ENCODE data around the gene COL19A1.
"Not testable (repeated sequence)": the region's sequence is repeated elsewhere in the genome, so short reads cannot be mapped to it uniquely, and the experiment has no call there.

Gene COL19A1

GRCh38 chr6:69866770-69867638 is 648 bp downstream of the COL19A1 start:
- FAIRE-seq, result no peak

GRCh38 chr6:69867639-69867976 is 1.3 kb downstream of the COL19A1 start:
- FAIRE-seq, result no peak

GRCh38 chr6:69868252-69868804 is 2.0 kb downstream of the COL19A1 start:
- FAIRE-seq, result no peak

- no peak for FAIRE-seq
Observed at GRCh38 chr6:69868961-69869360, 2.6 kb downstream of the COL19A1 start.

GRCh38 chr6:69871107-69871506 is 4.8 kb downstream of the COL19A1 start:
- no peak for FAIRE-seq

GRCh38 chr6:69873291-69873690 is 6.9 kb downstream of the COL19A1 start:
- FAIRE-seq, result no peak

GRCh38 chr6:69875715-69876114 is 9.4 kb downstream of the COL19A1 start:
- no peak for FAIRE-seq

GRCh38 chr6:69878795-69879194 is 12.4 kb downstream of the COL19A1 start:
- no peak for FAIRE-seq

GRCh38 chr6:69880601-69881000 is 14.2 kb downstream of the COL19A1 start:
- FAIRE-seq, result no peak

- no peak for FAIRE-seq
Observed at GRCh38 chr6:69881322-69882151, 15.2 kb downstream of the COL19A1 start.

GRCh38 chr6:69883551-69883950 is 17.2 kb downstream of the COL19A1 start:
- no peak for FAIRE-seq

- no peak for FAIRE-seq
Observed at GRCh38 chr6:69884231-69884630, 17.9 kb downstream of the COL19A1 start.

- no peak for FAIRE-seq
Observed at GRCh38 chr6:69887026-69887425, 20.7 kb downstream of the COL19A1 start.

GRCh38 chr6:69887714-69888345 is 21.5 kb downstream of the COL19A1 start:
- FAIRE-seq, result no peak

GRCh38 chr6:69888482-69889233 is 22.3 kb downstream of the COL19A1 start:
- no peak for FAIRE-seq

- FAIRE-seq, result not testable (repeated sequence)
Observed at GRCh38 chr6:69889234-69889974, 23.0 kb downstream of the COL19A1 start.

GRCh38 chr6:69892561-69892960 is 26.2 kb downstream of the COL19A1 start:
- FAIRE-seq, result not testable (repeated sequence)

GRCh38 chr6:69893266-69893665 is 26.9 kb downstream of the COL19A1 start:
- FAIRE-seq, result not testable (repeated sequence)

GRCh38 chr6:69894578-69895347 is 28.4 kb downstream of the COL19A1 start:
- no peak for FAIRE-seq

- no peak for FAIRE-seq
Observed at GRCh38 chr6:69895396-69895795, 29.0 kb downstream of the COL19A1 start.

GRCh38 chr6:69900869-69901268 is 34.5 kb downstream of the COL19A1 start:
- FAIRE-seq, result no peak

Data from colon (tissue), 2 donors.